ENCODE results near the gene ZNF844.
"Not testable (repeated sequence)": the region's sequence is repeated elsewhere in the genome, so short reads cannot be mapped to it uniquely, and the experiment has no call there.

Gene ZNF844

DNA sequence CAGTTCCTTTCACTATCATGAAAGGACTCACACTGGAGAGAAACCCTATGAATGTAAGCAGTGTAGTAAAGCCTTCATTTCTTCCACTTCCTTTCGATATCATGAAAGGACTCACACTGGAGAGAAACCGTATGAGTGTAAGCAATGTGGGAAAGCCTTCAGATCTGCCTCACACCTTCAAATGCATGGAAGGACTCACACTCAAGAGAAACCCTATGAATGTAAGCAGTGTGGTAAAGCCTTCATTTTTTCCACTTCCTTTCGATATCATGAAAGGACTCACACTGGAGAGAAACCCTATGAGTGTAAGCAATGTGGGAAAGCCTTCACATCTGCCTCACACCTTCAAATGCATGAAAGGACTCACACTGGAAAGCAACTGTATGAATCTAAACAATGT lies 11.8 kb downstream of the ZNF844 start:
- Mint-ChIP-seq H3K36me3 (ENCODE audit: low read depth) (peaks cover 22% of the 10 kb centered on the region), H3K9me3 (peaks cover 54% of the 10 kb centered on the region)
- H3K27me3 Mint-ChIP-seq (ENCODE audit: low read depth); H3K4me1 Mint-ChIP-seq (ENCODE audit: low read depth); H3K27ac Mint-ChIP-seq; H3K4me3 Mint-ChIP-seq: not testable (repeated sequence)

DNA sequence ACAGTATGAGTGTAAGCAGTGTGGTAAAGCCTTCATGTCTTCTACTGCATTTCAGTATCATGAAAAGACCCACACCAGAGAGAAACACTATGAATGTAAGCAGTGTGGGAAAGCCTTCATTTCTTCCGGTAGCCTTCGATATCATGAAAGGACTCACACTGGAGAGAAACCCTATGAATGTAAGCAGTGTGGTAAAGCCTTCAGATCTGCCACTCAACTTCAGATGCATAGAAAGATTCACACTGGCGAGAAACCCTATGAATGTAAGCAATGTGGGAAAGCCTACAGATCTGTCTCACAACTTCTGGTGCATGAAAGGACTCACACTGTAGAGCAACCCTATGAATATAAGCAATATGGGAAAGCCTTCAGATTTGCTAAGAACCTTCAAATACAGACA lies 12.8 kb downstream of the ZNF844 start:
- no peak overlapping the region for H3K27ac Mint-ChIP-seq
- no peaks in the 10 kb centered on the region for H3K27me3 Mint-ChIP-seq (ENCODE audit: low read depth)
- no peak overlapping the region for H3K4me3 Mint-ChIP-seq
- H3K4me1 Mint-ChIP-seq (ENCODE audit: low read depth) = no peaks in the 10 kb centered on the region
- H3K36me3 Mint-ChIP-seq (ENCODE audit: low read depth) = peaks cover 22% of the 10 kb centered on the region
- H3K9me3 Mint-ChIP-seq = peaks cover 57% of the 10 kb centered on the region

DNA sequence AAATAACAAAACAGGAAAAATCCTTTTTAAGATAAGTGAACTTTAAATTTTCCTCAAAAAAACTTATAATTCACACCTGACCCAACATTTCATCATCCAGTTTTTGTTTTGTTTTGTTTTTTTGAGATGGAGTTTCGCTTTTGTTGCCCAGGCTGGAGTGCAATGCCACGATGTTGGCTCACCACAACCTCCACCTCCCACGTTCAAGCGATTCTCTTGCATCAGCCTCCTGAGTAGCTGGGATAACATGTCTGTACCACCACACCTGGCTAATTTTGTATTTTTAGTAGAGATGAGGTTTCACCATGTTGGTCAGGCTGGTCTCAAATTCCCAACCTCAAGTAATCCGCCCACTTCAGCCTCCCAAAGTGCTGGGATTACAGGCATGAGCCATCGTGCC lies 18.8 kb downstream of the ZNF844 start:
- H3K36me3 Mint-ChIP-seq (ENCODE audit: low read depth); H3K4me3 Mint-ChIP-seq; H3K4me1 Mint-ChIP-seq (ENCODE audit: low read depth); H3K27ac Mint-ChIP-seq; H3K27me3 Mint-ChIP-seq (ENCODE audit: low read depth): not testable (repeated sequence)
- peaks cover 38% of the 10 kb centered on the region for H3K9me3 Mint-ChIP-seq

DNA sequence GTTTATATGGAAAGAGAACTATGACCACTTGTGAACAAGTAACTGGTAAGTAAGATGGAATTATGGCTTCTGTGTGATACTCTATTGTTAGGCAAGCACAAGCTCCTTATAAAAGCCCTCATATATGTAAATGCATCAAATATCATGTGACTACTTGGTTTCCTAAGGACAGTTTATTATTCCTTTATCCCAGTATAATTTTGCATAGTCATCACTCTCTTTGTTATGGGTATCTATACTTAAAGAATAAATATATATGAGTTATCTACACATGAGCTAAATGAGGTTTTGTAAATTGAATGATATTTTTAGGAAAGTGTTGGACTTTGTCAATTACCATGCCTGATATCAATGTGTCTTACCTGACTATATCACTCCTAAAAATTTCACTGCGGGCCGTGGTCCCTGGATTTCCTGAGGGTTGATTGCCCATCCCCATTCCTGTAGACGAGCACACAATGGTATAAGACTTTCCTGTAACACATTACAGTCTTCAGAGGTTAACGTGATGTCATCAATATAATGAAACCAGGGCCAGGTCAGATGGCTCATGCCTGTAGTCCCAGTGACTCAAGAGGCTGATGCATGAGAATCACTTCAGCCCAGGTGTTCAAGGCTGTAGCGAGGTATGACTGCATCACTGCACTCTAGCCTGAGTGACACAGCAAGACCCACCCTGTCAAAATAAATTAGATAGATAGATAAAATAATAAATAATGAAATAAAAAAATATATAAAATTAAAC lies 20.7 kb downstream of the ZNF844 start:
- Mint-ChIP-seq H3K9me3 (peaks cover 33% of the 10 kb centered on the region), H3K4me1 (ENCODE audit: low read depth) (no peaks in the 10 kb centered on the region), H3K27me3 (ENCODE audit: low read depth) (no peaks in the 10 kb centered on the region), H3K4me3 (no peak overlapping the region), H3K36me3 (ENCODE audit: low read depth) (no peaks in the 10 kb centered on the region), H3K27ac (no peak overlapping the region)

DNA sequence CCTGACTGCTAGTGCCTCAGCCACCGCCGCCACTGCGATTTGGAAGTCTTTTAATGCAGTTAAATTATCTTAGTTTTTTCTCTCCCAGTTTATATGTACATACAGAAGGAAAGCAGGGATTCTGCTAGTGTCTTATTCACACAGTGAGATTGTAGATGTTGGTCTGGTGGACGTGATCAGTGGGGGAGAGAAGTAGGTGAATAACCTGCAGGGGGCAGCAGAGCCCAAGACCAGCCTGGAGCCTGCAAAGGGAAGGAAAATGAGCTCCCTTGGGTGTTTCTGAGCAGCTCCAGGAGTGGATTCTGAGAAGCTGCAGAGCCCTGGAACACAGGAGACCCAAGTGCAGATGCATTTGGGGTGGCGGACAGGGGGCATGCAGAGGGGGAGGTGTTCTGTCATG lies 26.3 kb downstream of the ZNF844 start:
- Mint-ChIP-seq H3K4me1 (ENCODE audit: low read depth) (peaks cover 10% of the 10 kb centered on the region), H3K36me3 (ENCODE audit: low read depth) (peaks cover 6% of the 10 kb centered on the region), H3K9me3 (peaks cover 31% of the 10 kb centered on the region), H3K4me3 (peak overlapping the region; percentile 52), H3K27me3 (ENCODE audit: low read depth) (no peaks in the 10 kb centered on the region), H3K27ac (no peak overlapping the region)

DNA sequence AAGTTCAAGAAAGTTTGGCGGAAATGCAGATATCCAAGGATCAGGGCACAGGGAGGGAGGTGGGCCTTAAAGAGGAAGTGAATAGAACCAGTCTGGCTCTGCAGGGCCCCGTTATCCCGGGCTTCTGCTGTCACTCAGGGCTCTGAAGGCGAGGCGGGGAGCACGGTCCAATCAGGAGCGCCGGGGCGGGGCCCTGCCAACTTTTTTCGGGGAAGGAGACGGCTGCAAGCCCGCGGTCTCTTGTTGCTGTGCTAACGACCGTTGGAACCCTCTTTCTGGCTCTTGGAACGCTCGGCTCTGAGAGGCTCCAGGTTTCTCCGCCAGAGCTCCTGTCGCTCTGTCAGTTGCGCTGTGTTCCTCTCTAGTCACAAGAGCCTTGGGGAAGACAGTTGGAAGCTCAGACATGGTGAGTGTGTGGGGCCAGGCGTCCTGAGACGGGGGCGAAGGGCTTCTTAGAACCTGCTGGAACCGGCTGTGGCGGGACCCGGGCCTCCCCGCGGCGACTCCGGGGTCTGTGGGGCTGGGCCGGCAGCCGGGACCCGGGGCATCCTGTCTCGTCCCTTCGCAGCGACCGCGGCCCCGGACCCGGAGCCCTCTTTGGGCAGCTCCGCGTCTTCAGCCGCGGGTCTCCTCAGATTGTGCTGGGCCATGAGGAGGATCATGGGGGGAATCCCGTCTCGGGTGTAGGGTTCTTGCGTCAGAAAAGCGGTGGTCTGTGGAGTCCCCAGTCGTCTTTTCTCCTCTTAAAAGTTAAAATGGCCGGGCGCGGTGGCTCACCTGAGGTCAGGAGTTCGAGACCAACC lies 27.7 kb downstream of the ZNF844 start:
- Mint-ChIP-seq H3K27me3 (ENCODE audit: low read depth) (no peaks in the 10 kb centered on the region), H3K4me1 (ENCODE audit: low read depth) (peaks cover 10% of the 10 kb centered on the region), H3K27ac (peak overlapping the region; percentile 73), H3K36me3 (ENCODE audit: low read depth) (peaks cover 10% of the 10 kb centered on the region), H3K4me3 (peak overlapping the region; percentile 83), H3K9me3 (peaks cover 37% of the 10 kb centered on the region)

DNA sequence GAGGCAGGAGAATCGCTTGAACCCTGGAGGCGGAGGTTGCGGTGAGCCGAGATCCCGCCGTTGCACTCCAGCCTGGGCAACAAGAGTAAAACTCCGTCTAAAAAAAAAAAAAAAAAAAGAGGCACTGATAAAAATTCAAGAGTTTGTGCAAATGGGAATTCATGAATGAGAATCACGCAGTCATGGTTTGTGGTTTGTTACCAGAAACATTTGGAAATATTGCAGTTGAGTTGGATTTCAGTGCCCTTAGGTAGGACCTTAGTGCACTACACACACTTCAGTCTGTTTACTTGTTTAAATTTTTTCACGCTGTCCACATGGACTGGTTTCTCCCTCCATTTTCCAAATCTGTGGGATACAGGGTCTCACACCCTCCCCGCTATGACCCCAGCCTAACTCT lies 28.4 kb downstream of the ZNF844 start:
- peaks cover 12% of the 10 kb centered on the region for H3K36me3 Mint-ChIP-seq (ENCODE audit: low read depth)
- H3K4me1 Mint-ChIP-seq (ENCODE audit: low read depth) = peaks cover 10% of the 10 kb centered on the region
- H3K9me3 Mint-ChIP-seq = peaks cover 36% of the 10 kb centered on the region
- no peak overlapping the region for H3K27ac Mint-ChIP-seq
- H3K4me3 Mint-ChIP-seq = peak overlapping the region; percentile 73
- H3K27me3 Mint-ChIP-seq (ENCODE audit: low read depth) = no peaks in the 10 kb centered on the region

DNA sequence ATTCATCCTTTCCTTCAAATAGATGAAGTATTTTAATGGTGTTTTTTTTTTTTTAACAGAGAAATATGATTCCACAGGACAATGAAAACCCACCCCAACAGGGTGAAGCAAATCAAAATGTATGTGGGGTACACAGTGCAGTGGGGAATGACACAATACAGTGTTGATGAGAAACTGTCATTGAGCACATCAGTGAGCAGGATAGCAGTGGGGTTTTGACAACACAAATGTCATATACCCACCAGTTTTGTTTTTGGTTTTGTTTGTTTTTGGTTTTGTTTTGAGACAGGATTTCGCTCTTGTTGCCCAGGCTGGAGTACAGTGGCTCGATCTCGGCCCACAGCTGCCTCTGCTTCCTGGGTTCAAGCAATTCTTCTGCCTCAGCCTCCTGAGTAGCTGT lies 29.2 kb downstream of the ZNF844 start:
- H3K4me3 Mint-ChIP-seq = no peak overlapping the region

DNA sequence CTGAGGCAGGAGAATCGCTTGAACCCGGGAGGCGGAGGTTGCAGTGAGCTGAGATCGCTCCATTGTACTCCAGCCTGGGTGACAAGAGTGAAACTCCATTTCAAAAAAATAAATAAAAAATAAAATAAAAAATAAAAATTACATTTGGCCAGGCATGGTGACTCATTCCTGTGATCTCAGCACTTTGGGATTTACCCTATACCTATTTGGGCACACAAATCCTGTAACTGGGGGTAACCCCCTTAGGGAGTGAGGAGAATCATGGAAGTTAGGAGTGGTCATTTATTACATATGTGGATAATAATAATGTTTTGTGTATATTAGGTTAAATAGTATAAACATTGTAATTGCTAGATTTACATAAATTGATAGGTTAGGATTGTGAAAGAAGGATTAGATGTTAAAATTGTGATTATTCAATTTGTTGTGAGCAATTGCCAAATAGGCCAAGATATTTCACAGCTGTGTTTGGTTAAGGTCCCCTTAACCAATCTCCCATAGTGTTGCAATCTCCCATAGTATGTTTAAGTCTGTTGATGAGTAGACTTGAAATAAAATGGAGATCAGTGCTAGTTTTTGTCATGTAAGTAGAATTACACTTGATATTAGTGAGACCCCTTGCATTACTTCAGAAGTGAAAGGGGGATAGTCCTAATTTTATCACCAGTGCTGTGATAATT lies 30.7 kb downstream of the ZNF844 start:
- H3K9me3 Mint-ChIP-seq = peaks cover 47% of the 10 kb centered on the region
- H3K27me3 Mint-ChIP-seq (ENCODE audit: low read depth) = no peaks in the 10 kb centered on the region
- no peak overlapping the region for H3K27ac Mint-ChIP-seq
- H3K4me1 Mint-ChIP-seq (ENCODE audit: low read depth) = peaks cover 10% of the 10 kb centered on the region
- H3K36me3 Mint-ChIP-seq (ENCODE audit: low read depth) = peaks cover 19% of the 10 kb centered on the region
- no peak overlapping the region for H3K4me3 Mint-ChIP-seq

More for the DNA sequence above, 29.2 kb downstream of the ZNF844 start:
- Mint-ChIP-seq H3K9me3 (peaks cover 37% of the 10 kb centered on the region), H3K27me3 (ENCODE audit: low read depth) (no peaks in the 10 kb centered on the region), H3K36me3 (ENCODE audit: low read depth) (peaks cover 14% of the 10 kb centered on the region), H3K27ac (no peak overlapping the region), H3K4me1 (ENCODE audit: low read depth) (peaks cover 10% of the 10 kb centered on the region)

DNA sequence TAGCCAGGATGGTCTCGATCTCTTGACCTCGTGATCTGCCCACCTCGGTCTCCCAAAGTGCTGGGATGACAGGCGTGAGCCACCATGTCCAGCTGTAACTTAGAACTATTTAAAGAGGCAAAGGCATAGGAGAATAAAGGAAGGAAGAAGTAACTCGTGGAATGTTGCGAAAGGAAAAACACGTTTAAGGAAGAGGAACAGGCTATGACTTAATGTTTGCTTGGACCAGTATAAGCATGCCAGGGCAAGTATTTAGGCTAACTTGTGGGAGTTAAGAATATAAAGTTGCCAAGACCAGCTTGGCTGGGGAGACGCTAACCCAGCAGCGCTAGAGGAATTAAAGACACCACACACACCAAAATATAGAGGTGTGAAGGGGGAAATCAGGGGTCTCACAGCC lies 33.5 kb downstream of the ZNF844 start:
- H3K4me1 Mint-ChIP-seq (ENCODE audit: low read depth) = peaks cover 6% of the 10 kb centered on the region
- H3K36me3 Mint-ChIP-seq (ENCODE audit: low read depth) = peaks cover 19% of the 10 kb centered on the region
- no peak overlapping the region for H3K4me3 Mint-ChIP-seq
- H3K27me3 Mint-ChIP-seq (ENCODE audit: low read depth) = no peaks in the 10 kb centered on the region
- peaks cover 62% of the 10 kb centered on the region for H3K9me3 Mint-ChIP-seq
- H3K27ac Mint-ChIP-seq = no peak overlapping the region

DNA sequence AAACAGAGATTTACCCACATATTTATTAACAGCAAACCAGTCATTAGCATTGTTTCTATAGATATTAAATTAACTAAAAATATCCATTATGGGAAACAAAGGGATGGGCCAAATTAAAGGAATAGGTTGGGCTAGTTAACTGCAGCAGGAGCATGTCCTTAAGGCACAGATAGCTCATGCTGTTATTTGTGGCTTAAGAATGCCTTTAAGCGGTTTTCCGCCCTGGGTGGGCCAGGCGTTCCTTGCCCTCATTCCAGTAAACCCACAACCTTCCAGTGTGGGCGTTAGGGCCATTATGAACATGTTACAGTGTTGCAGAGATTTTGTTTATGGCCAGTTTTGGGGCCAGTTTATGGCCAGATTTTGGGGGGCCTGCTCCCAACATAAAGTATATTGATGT lies 39.4 kb downstream of the ZNF844 start:
- H3K4me1 Mint-ChIP-seq (ENCODE audit: low read depth); H3K4me3 Mint-ChIP-seq; H3K27me3 Mint-ChIP-seq (ENCODE audit: low read depth); H3K27ac Mint-ChIP-seq; H3K36me3 Mint-ChIP-seq (ENCODE audit: low read depth): not testable (repeated sequence)
- peaks cover 55% of the 10 kb centered on the region for H3K9me3 Mint-ChIP-seq

DNA sequence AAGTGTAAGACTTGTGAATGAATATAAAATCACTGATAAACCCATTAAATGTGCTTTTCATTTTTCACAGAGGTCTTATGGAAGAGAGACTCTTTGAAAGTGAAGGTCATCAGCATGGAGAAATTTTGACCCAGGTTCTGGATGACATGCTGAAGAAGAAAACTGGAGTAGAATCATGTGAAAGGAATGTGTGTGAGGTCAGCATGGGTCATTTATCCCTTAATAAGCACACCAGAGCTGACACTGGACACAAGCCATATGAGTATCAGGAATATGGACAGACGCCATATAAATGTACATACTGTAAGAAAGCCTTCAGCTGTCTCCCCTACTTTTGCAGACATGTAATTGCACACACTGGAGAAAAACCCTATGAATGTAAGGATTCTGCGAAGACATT lies 46.6 kb downstream of the ZNF844 start:
- H3K4me1 Mint-ChIP-seq (ENCODE audit: low read depth) = no peaks in the 10 kb centered on the region
- H3K4me3 Mint-ChIP-seq = no peak overlapping the region
- no peaks in the 10 kb centered on the region for H3K27me3 Mint-ChIP-seq (ENCODE audit: low read depth)
- peaks cover 36% of the 10 kb centered on the region for H3K36me3 Mint-ChIP-seq (ENCODE audit: low read depth)
- H3K9me3 Mint-ChIP-seq = peaks cover 53% of the 10 kb centered on the region
- no peak overlapping the region for H3K27ac Mint-ChIP-seq

DNA sequence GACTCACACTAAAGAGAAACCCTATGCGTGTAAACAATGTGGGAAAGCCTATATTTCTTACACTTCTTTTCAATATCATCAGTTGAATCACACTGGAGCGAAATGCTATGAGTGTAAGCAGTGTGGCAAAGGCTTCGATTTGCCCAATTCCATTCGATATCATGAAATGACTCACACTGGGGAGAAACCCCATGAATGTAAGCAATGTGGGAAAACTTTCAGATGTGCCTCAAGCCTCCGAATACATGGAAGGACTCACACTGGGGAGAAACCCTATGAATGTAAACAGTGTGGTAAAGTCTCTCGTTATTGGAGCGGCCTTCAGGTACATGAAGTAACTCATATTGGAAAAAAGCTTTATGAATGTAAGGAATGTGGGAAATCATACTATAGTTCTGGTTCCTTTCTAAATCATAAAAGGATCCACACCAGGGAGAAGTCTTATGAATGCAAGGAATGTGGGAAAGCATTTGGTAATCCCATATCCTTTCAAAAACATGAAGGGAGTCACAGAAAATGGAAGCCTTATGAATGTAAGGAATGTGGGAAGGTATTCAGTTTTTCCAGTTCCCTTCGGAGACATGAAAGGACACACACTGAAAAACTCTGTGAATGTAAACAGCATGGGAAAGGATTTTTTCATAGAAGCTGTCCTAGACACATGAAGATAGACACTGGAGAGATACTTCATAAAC lies 47.6 kb downstream of the ZNF844 start:
- no peak overlapping the region for H3K4me3 Mint-ChIP-seq
- no peaks in the 10 kb centered on the region for H3K4me1 Mint-ChIP-seq (ENCODE audit: low read depth)
- H3K36me3 Mint-ChIP-seq (ENCODE audit: low read depth) = peaks cover 36% of the 10 kb centered on the region
- H3K9me3 Mint-ChIP-seq = peaks cover 56% of the 10 kb centered on the region
- no peak overlapping the region for H3K27ac Mint-ChIP-seq
- H3K27me3 Mint-ChIP-seq (ENCODE audit: low read depth) = no peaks in the 10 kb centered on the region

DNA sequence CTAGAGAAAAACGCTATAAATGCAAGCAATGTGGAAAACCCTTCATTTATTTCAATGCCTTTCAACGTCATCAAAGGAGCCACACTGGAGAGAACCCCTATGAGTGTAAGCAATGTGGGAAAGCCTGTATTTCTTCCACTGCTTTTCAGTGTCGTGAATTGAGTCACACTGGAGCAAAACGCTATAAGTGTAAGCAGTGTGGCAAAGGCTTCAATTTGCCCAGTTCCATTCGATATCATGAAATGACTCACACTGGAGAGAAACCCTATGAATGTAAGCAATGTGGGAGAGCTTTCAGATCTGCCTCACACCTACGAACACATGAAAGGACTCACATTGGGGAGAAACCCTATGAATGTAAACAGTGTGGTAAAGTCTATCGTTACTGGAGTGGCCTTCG lies 48.2 kb downstream of the ZNF844 start:
- no peaks in the 10 kb centered on the region for H3K27me3 Mint-ChIP-seq (ENCODE audit: low read depth)
- H3K9me3 Mint-ChIP-seq = peaks cover 56% of the 10 kb centered on the region
- no peaks in the 10 kb centered on the region for H3K4me1 Mint-ChIP-seq (ENCODE audit: low read depth)
- H3K27ac Mint-ChIP-seq = no peak overlapping the region
- peaks cover 36% of the 10 kb centered on the region for H3K36me3 Mint-ChIP-seq (ENCODE audit: low read depth)
- H3K4me3 Mint-ChIP-seq = no peak overlapping the region

Measured in T-helper 1 cell treated with Interleukin-12 subunit alpha and Interleukin-12 subunit beta and Interleukin-4 antibody, amounts not matched to agents 30 μg/mL and 1 μg/mL, for 36 hours (primary cell).